HL-60 (cell line): Measurements from ENCODE around the gene RGS1.

Experiments
- DNase-seq, 2 experiments: peaks; one replicate each; pipeline ENCODE4 v3.0.0-alpha.2; 2010 to 2020; ENCODE audit warnings: low read depth in 1 of 2, low spot score in 1 of 2
- H3K27ac ChIP-seq: fragments of 250-450 bp; sonication (Bioruptor Pico); replicated peaks from 2 replicates; pipeline ENCODE4 v1.5.1; 2020; ENCODE audit warnings: mild to moderate bottlenecking, moderate library complexity
- H3K27me3 ChIP-seq: fragments of 250-450 bp; sonication (Bioruptor Pico); 2 replicates; pipeline ENCODE4 v1.5.1; 2021; ENCODE audit warnings: mild to moderate bottlenecking, moderate library complexity; ENCODE audit not compliant: insufficient read depth, poor library complexity, severe bottlenecking
- H3K4me3 ChIP-seq: replicated peaks from 2 replicates; pipeline ENCODE4 v1.5.1; 2011; ENCODE audit warnings: mild to moderate bottlenecking, control low read depth, low read length; ENCODE audit not compliant: insufficient read depth
- GABPA ChIP-seq: IDR thresholded peaks from 2 replicates; pipeline ENCODE4 v1.6.1; 2012; ENCODE audit warnings: low read depth
- POLR2AphosphoS5 ChIP-seq: IDR thresholded peaks from 2 replicates; pipeline ENCODE4 v1.6.1; 2012; ENCODE audit warnings: low read depth
- SPI1 ChIP-seq: IDR thresholded peaks from 2 replicates; pipeline ENCODE4 v1.6.1; 2012; ENCODE audit warnings: low read depth, mild to moderate bottlenecking, borderline replicate concordance
- TF ChIP-seq, protein P1 (sequence below): IDR thresholded peaks from one replicate; pipeline ENCODE4 v1.5.1; 2011; ENCODE audit warnings: low read length, control low read depth, inconsistent platforms; ENCODE audit not compliant: insufficient read depth
- TF ChIP-seq, protein P2 (sequence below): IDR thresholded peaks from 2 replicates; pipeline ENCODE4 v1.6.1; 2012; ENCODE audit warnings: low read depth; ENCODE audit not compliant: insufficient replicate concordance

Gene RGS1

DNA sequence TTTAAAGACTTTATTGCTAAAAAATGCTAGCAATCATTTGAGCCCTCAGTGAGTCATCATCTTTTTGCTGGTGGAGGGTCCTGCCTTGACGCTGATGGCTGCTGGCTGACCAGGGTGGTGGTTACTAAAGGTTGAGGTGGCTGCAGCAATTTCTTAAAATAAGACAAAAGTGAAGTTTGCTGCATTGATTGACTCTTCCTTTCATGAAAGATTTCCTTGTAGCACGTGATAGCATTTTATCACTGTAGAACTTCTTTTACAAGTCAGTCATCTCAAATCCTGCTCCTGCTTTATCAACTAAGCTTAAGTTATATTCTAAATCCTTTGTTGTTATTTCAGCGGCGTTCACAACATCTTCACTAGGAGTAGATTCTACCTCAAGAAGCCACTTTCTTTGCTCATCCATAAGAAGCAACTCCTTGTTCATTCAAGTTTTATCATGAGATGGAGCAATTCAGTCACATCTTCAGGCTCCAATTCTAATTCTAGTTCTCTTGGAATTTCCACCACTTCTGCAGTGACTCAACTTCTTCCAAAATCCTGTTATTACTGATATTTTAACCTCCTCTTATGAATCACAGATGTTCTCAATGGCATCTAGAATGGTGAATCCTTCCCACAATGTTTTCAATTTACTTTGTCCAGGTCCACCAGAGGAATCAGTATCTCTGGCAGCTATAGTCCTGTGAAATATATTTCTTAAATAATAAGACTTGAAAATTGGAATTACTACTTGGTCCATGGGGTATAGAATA is 17.6 kb upstream of the RGS1 start:
- no peak for DNase-seq
- TF ChIP-seq, protein P1, sequence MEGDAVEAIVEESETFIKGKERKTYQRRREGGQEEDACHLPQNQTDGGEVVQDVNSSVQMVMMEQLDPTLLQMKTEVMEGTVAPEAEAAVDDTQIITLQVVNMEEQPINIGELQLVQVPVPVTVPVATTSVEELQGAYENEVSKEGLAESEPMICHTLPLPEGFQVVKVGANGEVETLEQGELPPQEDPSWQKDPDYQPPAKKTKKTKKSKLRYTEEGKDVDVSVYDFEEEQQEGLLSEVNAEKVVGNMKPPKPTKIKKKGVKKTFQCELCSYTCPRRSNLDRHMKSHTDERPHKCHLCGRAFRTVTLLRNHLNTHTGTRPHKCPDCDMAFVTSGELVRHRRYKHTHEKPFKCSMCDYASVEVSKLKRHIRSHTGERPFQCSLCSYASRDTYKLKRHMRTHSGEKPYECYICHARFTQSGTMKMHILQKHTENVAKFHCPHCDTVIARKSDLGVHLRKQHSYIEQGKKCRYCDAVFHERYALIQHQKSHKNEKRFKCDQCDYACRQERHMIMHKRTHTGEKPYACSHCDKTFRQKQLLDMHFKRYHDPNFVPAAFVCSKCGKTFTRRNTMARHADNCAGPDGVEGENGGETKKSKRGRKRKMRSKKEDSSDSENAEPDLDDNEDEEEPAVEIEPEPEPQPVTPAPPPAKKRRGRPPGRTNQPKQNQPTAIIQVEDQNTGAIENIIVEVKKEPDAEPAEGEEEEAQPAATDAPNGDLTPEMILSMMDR, result no peak
- TF ChIP-seq SPI1, result no peak
- Histone ChIP-seq H3K4me3 (no peak overlapping the region), H3K27ac (no peak overlapping the region), H3K27me3 (no peaks in the 10 kb centered on the region)

DNA sequence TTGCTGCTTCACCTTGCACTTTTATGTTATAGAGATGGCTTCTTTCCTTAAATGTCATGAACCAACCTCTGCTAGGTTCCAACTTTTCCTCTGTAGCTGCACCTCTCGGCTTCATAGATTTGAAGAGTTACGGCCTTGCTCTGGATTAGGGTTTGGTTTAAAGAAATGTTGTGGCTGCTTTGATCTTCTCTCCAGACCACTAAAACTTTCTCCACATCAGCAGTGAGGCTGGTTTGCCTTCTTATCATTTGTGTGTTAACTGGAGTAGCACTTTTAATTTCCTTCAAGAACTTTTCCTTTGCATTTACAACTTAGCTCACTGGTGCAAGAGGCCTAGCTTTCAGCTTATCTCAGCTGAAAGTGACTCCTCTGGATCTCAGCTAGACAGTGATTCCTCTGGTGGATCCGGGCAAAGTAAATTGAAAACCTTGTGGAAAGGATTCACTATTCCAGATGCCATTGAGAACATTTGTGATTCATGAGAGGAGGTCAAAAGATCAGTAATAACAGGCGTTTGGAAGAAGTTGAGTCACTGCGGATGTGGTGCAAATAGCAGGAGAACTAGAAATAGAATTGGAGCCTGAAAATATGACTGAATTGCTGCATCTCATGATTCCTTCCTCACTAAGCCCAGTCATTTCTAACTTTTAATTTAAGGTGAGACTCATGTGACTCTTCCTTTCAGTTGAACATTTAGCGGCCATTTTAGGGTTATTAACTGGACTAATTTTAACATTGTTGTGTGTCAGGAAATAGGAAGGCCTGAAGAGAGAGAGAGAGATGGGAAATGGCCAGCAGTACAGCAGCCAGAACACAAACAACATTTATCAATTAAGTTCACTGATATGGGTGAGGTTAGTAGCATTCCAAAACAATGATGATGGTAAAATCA is 16.2 kb upstream of the RGS1 start:
- DNase-seq, result no peak
- no peak overlapping the region for H3K4me3 ChIP-seq
- H3K27ac ChIP-seq, result no peak overlapping the region
- H3K27me3 ChIP-seq, result no peaks in the 10 kb centered on the region
- TF ChIP-seq GABPA (no peak), POLR2AphosphoS5 (no peak), SPI1 (no peak)
- TF ChIP-seq, protein P2, sequence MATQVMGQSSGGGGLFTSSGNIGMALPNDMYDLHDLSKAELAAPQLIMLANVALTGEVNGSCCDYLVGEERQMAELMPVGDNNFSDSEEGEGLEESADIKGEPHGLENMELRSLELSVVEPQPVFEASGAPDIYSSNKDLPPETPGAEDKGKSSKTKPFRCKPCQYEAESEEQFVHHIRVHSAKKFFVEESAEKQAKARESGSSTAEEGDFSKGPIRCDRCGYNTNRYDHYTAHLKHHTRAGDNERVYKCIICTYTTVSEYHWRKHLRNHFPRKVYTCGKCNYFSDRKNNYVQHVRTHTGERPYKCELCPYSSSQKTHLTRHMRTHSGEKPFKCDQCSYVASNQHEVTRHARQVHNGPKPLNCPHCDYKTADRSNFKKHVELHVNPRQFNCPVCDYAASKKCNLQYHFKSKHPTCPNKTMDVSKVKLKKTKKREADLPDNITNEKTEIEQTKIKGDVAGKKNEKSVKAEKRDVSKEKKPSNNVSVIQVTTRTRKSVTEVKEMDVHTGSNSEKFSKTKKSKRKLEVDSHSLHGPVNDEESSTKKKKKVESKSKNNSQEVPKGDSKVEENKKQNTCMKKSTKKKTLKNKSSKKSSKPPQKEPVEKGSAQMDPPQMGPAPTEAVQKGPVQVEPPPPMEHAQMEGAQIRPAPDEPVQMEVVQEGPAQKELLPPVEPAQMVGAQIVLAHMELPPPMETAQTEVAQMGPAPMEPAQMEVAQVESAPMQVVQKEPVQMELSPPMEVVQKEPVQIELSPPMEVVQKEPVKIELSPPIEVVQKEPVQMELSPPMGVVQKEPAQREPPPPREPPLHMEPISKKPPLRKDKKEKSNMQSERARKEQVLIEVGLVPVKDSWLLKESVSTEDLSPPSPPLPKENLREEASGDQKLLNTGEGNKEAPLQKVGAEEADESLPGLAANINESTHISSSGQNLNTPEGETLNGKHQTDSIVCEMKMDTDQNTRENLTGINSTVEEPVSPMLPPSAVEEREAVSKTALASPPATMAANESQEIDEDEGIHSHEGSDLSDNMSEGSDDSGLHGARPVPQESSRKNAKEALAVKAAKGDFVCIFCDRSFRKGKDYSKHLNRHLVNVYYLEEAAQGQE, result no peak
- TF ChIP-seq, protein P1, result no peak

DNA sequence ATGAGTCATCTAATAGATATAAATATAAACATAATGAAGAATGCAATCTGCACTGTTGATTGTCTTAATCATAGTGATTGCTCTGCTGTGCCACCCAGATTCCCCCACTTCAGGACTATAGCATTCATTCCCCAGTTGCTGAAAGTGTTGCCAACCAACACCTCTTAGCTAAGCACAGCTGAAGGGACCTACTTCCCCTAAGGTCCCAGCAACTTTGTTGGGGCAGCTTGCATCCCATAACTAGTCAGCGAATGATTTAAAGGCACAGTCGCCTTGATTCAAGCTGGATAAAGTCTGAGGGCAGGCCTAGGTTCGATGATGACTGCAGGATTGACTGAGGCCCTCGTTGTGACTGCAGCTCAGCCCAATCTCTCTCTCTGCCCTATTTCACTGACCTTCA is 14.3 kb upstream of the RGS1 start:
- no peak for TF ChIP-seq GABPA
- TF ChIP-seq SPI1, result no peak
- no peak for DNase-seq
- no peaks in the 10 kb centered on the region for H3K27me3 ChIP-seq
- H3K27ac ChIP-seq, result no peak overlapping the region
- H3K4me3 ChIP-seq, result no peak overlapping the region

DNA sequence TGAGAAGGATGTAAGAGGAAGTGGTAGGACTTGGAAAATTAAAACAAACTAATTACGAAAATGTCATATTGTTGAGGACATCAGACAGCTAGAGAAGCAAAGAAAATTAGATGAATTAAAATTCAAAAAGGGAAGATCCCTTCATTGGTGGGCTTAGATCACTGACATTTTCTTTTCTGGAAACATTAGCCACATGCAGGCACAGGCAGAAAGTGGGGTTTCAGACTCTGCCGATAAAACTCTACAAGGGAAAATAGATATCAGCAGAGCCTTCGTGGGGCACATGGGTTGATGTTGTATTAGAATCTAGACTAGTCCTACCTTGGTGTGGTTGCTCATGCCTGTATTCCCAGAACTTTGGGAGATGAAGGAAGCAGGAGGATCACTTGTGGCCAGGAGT is 12.4 kb upstream of the RGS1 start:
- no peak overlapping the region for H3K4me3 ChIP-seq
- TF ChIP-seq, protein P1, result no peak
- TF ChIP-seq SPI1, result peak; percentile 25; the same call in 1 of the 2 replicates
- no peaks in the 10 kb centered on the region for H3K27me3 ChIP-seq
- no peak overlapping the region for H3K27ac ChIP-seq
- no peak for DNase-seq

DNA sequence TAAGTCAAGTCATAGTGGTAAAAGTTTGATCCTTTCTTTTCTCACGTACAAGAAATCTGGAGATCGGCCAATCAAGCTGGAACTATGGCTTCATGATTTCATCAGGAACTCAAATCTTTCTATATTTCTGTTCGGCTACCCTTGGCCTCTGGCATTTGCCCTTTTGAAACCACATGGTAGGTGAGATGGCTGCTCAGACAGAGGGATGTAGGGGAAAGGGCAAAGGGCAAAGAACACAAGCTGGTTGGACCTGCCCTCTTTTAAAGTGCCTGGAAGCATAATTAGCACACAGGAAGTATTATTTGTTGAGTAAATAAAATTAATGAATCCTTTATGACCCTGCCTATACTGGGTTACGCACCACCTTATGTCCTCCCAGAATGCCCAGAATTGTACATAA is 11.5 kb upstream of the RGS1 start:
- no peaks in the 10 kb centered on the region for H3K27me3 ChIP-seq
- no peak overlapping the region for H3K27ac ChIP-seq
- no peak for DNase-seq
- no peak overlapping the region for H3K4me3 ChIP-seq
- TF ChIP-seq SPI1 (no peak), GABPA (no peak), POLR2AphosphoS5 (no peak)
- TF ChIP-seq, protein P1, result no peak
- TF ChIP-seq, protein P2, result no peak
